Liver (tissue), 9 donors: ENCODE results near the gene KLRC2. TPM values are rescaled to one million over a fixed set of nuclear protein-coding genes. Genes with fewer than 3 reads are reported as not detected.

Experiments used
- DNase-seq: peaks from one replicate; pipeline ENCODE4 v3.0.0-alpha.2; 2017; ENCODE audit warnings: low spot score
- H3K27ac ChIP-seq, 2 donors: one replicate each; pipeline ENCODE4 v1.7.0; 2013; ENCODE audit warnings: inconsistent platforms in 2 of 2, low read length in 2 of 2, control low read depth in 1 of 2, low read depth in 1 of 2, mild to moderate bottlenecking in 1 of 2
- H3K27me3 ChIP-seq, 4 donors: one replicate each; pipeline versions ENCODE4 v1.6.1 to v1.7.0; 2013; ENCODE audit warnings: low read length in 3 of 4, inconsistent platforms in 1 of 4, mild to moderate bottlenecking in 1 of 4, moderate library complexity in 1 of 4; ENCODE audit not compliant: control insufficient read depth in 4 of 4, insufficient read depth in 4 of 4
- H3K36me3 ChIP-seq, 4 donors: one replicate each; pipeline versions ENCODE4 v1.6.1 to v1.7.0; 2013; ENCODE audit warnings: low read length in 3 of 4, mild to moderate bottlenecking in 3 of 4, low read depth in 1 of 4, moderate library complexity in 1 of 4; ENCODE audit not compliant: control insufficient read depth in 4 of 4, insufficient read depth in 3 of 4
- H3K4me1 ChIP-seq, 4 donors: one replicate each; pipeline versions ENCODE4 v1.6.1 to v1.7.0; 2013; ENCODE audit warnings: low read length in 3 of 4, mild to moderate bottlenecking in 3 of 4, moderate library complexity in 1 of 4; ENCODE audit not compliant: control insufficient read depth in 4 of 4, insufficient read depth in 4 of 4
- H3K4me3 ChIP-seq, 3 donors: one replicate each; pipeline versions ENCODE4 v1.6.1 to v1.7.0; 2013; ENCODE audit warnings: low read length in 3 of 3, control low read depth in 1 of 3, low read depth in 1 of 3, mild to moderate bottlenecking in 1 of 3
- H3K9ac ChIP-seq, 2 donors: one replicate each; pipeline ENCODE4 v1.7.0; 2013; ENCODE audit warnings: low read length in 2 of 2, mild to moderate bottlenecking in 2 of 2, moderate library complexity in 2 of 2, control low read depth in 1 of 2, low read depth in 1 of 2
- H3K9me3 ChIP-seq, 4 donors: one replicate each; pipeline versions ENCODE4 v1.6.1 to v1.7.0; 2013; ENCODE audit warnings: low read length in 3 of 4; ENCODE audit not compliant: control insufficient read depth in 4 of 4
- ATF3 ChIP-seq: IDR thresholded peaks from 2 replicates; pipeline ENCODE4 v1.6.1; 2016; ENCODE audit warnings: antibody characterized with exemption
- CTCF ChIP-seq: fragments of 150-350 bp; IDR thresholded peaks from 2 replicates; pipeline ENCODE4 v1.5.1; 2017; ENCODE audit warnings: improper control_type of control experiment, low read depth, low read length; ENCODE audit not compliant: missing input control
- EGR1 ChIP-seq, 2 donors: IDR thresholded peaks; 2 replicates each; pipeline ENCODE4 v1.6.1; 2016 to 2018; ENCODE audit warnings: antibody characterized with exemption in 2 of 2, low read depth in 2 of 2
- FOXA1 ChIP-seq: IDR thresholded peaks from 2 replicates; pipeline ENCODE4 v1.6.1; 2016; ENCODE audit warnings: antibody characterized with exemption
- FOXA2 ChIP-seq: IDR thresholded peaks from 2 replicates; pipeline ENCODE4 v1.6.1; 2016; ENCODE audit warnings: antibody characterized with exemption
- GABPA ChIP-seq, 2 donors: IDR thresholded peaks in 1 of 2; conservative IDR thresholded peaks in 1 of 2; 2 replicates each; pipeline ENCODE4 v1.6.1; 2016; ENCODE audit warnings: antibody characterized with exemption in 2 of 2, mild to moderate bottlenecking in 1 of 2, moderate library complexity in 1 of 2
- HNF4A ChIP-seq, 2 donors: conservative IDR thresholded peaks; 2 replicates each; pipeline ENCODE4 v1.6.1; 2016; ENCODE audit warnings: antibody characterized with exemption in 2 of 2, mild to moderate bottlenecking in 2 of 2
- HNF4G ChIP-seq: IDR thresholded peaks from 2 replicates; pipeline ENCODE4 v1.6.1; 2016; ENCODE audit warnings: antibody characterized with exemption
- JUND ChIP-seq, 2 donors: IDR thresholded peaks; 2 replicates each; pipeline ENCODE4 v1.6.1; 2016; ENCODE audit warnings: antibody characterized with exemption in 2 of 2
- NR2F2 ChIP-seq: IDR thresholded peaks from 2 replicates; pipeline ENCODE4 v1.6.1; 2016; ENCODE audit warnings: antibody characterized with exemption
- RAD21 ChIP-seq, 2 donors: IDR thresholded peaks; 2 replicates each; pipeline ENCODE4 v1.6.1; 2016; ENCODE audit warnings: antibody characterized with exemption in 2 of 2, mild to moderate bottlenecking in 2 of 2
- REST ChIP-seq: IDR thresholded peaks from 2 replicates; pipeline ENCODE4 v1.6.1; 2016; ENCODE audit warnings: antibody characterized with exemption, mild to moderate bottlenecking
- RXRA ChIP-seq, 2 donors: IDR thresholded peaks; 2 replicates each; pipeline ENCODE4 v1.6.1; 2017 to 2018; ENCODE audit warnings: antibody characterized with exemption in 2 of 2, mild to moderate bottlenecking in 1 of 2
- SP1 ChIP-seq: IDR thresholded peaks from 2 replicates; pipeline ENCODE4 v1.6.1; 2018; ENCODE audit warnings: antibody characterized with exemption, mild to moderate bottlenecking
- TAF1 ChIP-seq: conservative IDR thresholded peaks from 2 replicates; pipeline ENCODE4 v1.6.1; 2016; ENCODE audit warnings: antibody characterized with exemption, mild to moderate bottlenecking
- YY1 ChIP-seq: IDR thresholded peaks from 2 replicates; pipeline ENCODE4 v1.6.1; 2016; ENCODE audit warnings: antibody characterized with exemption, mild to moderate bottlenecking
- WGBS: extraction: QIAGEN DNeasy Blood & Tissue Kit; methylation state at CpG from one replicate; pipeline ENCODE4 v1.1.7; 2013; 5-methylcytosine and 5-hydroxymethylcytosine counted together
- polyA plus RNA-seq, 2 donors: library from polyadenylated mRNA; stranded (reverse) in 1 of 2; unstranded in 1 of 2; fragments of 200-250 nt in 1 of 2; fragments of >200 nt in 1 of 2; fragmentation: Nextera tagmentation in 1 of 2; extraction: Ambion mirVana in 1 of 2; gene quantifications; one replicate each; pipeline versions ENCODE4 v1.2.1 to v1.2.3, GENCODE V29; 2013 to 2015
- total RNA-seq, 2 donors: library from RNA; depleted of rRNA; stranded (reverse); fragments of >200 nt; gene quantifications; one replicate each; pipeline ENCODE4 v1.2.3, GENCODE V29; 2014
- TF ChIP-seq, protein P1 (sequence below): IDR thresholded peaks from 2 replicates; pipeline ENCODE4 v1.6.1; 2016; ENCODE audit warnings: antibody characterized with exemption
- TF ChIP-seq, protein P2 (sequence below): IDR thresholded peaks from 2 replicates; pipeline ENCODE4 v1.6.1; 2016; ENCODE audit warnings: antibody characterized with exemption
- donor health status: healthy.
- donor health status: healthy.
- donor health status: healthy.
- donor health status: healthy.
- donor health status: healthy.

KLRC2 gene
- total and polyA plus RNA-seq, 4 donors = 0.13 to 1.5 (median 0.28) TPM

DNA sequence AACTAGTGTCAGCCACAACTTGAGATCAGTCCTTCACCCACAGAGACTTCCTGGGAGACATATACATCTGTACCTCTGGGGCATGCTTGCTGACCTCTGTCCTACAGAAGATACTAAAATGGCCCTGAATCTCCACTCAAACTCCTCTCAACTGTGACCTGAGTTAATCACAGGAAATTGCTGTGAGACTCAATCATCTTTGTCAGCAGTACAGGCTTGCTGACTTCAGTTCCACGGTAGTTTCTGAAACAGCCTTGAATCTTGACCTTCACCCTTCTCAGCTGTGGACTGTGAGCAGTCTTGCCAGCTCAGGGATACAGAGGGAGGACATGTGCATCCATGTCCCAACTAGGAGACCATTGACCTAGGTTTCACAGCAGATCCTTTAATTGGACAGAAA, 18.7 kb upstream of the KLRC2 start:
- Histone ChIP-seq H3K36me3 (no peaks in the 10 kb centered on the region), H3K27me3 (peaks cover 0 to 5% (median 0%) of the 10 kb centered on the region in 4 donors), H3K9ac (no peak overlapping the region), H3K4me1 (no peaks in the 10 kb centered on the region), H3K9me3 (peaks cover 0 to 4% (median 2%) of the 10 kb centered on the region in 4 donors), H3K27ac (no peak overlapping the region), H3K4me3 (no peak overlapping the region)
- no peak for TF ChIP-seq ATF3
- WGBS = 51% methylated on average over 1 of the region's 1 CpG
- no peak for DNase-seq

DNA sequence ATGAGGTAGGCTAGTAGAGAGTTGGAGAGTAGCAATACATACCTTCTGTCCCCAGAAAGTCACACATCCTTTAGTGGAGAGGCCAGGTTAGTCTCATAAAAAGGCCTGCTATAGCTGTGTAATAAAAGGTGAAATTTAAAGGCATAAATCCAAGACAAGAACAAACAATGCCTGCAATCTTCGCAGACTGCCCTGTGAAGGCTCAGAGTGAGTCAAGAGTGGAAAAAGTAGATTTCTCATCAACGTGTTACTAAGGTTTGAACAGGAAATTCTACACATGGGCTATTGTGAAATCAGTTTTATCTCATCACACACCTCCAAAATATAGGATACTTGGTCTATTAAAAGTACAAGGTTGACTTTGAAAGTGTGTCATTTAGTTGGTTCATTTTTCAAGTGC, 17.3 kb upstream of the KLRC2 start, which contains the start of gene KLRC1:
Gene KLRC1 (minus strand): TSS at position 222 of the 400 bp plus-strand sequence. CDS start 2,221 bp downstream, outside the sequence.
- DNase-seq = no peak
- peaks cover 0 to 5% (median 0%) of the 10 kb centered on the region in 4 donors for H3K27me3 ChIP-seq
- no peak within 1 kb of the TSS for H3K27ac ChIP-seq
- H3K9ac ChIP-seq = no peak within 1 kb of the TSS
- TF ChIP-seq FOXA1 (no peak), RXRA (IDR thresholded peaks at IDR 0.05) (no peak), YY1 (no peak), EGR1 (IDR thresholded peaks at IDR 0.05; ENCODE audit: low read depth in 2 of 2) (no peak), HNF4G (no peak), TAF1 (no peak), REST (no peak), JUND (IDR thresholded peaks at IDR 0.05) (no peak), FOXA2 (no peak), CTCF (no peak), GABPA (IDR thresholded peaks at IDR 0.05 in 1 of 2, conservative IDR thresholded peaks at IDR 0.05 in 1 of 2) (no peak), ATF3 (no peak), RAD21 (IDR thresholded peaks at IDR 0.05) (no peak), SP1 (no peak), NR2F2 (no peak), HNF4A (conservative IDR thresholded peaks at IDR 0.05) (no peak)
- TF ChIP-seq, protein P1, sequence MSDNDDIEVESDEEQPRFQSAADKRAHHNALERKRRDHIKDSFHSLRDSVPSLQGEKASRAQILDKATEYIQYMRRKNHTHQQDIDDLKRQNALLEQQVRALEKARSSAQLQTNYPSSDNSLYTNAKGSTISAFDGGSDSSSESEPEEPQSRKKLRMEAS = no peak
- TF ChIP-seq, protein P2, sequence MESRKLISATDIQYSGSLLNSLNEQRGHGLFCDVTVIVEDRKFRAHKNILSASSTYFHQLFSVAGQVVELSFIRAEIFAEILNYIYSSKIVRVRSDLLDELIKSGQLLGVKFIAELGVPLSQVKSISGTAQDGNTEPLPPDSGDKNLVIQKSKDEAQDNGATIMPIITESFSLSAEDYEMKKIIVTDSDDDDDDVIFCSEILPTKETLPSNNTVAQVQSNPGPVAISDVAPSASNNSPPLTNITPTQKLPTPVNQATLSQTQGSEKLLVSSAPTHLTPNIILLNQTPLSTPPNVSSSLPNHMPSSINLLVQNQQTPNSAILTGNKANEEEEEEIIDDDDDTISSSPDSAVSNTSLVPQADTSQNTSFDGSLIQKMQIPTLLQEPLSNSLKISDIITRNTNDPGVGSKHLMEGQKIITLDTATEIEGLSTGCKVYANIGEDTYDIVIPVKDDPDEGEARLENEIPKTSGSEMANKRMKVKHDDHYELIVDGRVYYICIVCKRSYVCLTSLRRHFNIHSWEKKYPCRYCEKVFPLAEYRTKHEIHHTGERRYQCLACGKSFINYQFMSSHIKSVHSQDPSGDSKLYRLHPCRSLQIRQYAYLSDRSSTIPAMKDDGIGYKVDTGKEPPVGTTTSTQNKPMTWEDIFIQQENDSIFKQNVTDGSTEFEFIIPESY = no peak
- peaks cover 0 to 4% (median 2%) of the 10 kb centered on the region in 4 donors for H3K9me3 ChIP-seq
- no peaks in the 10 kb centered on the region for H3K4me1 ChIP-seq
- no peaks in the 10 kb centered on the region for H3K36me3 ChIP-seq
- no peak within 1 kb of the TSS for H3K4me3 ChIP-seq
- WGBS = 69% methylated on average over 2 of the region's 2 CpGs
